GM19193 (cell line): ENCODE measurements around the gene SORCS2.

ENCODE experiments used
- POLR2A ChIP-seq: IDR thresholded peaks from 4 replicates; pipeline ENCODE4 v1.6.1; 2011; ENCODE audit not compliant: insufficient read depth, insufficient read length; ENCODE audit errors: extremely low read depth

SORCS2 gene

DNA sequence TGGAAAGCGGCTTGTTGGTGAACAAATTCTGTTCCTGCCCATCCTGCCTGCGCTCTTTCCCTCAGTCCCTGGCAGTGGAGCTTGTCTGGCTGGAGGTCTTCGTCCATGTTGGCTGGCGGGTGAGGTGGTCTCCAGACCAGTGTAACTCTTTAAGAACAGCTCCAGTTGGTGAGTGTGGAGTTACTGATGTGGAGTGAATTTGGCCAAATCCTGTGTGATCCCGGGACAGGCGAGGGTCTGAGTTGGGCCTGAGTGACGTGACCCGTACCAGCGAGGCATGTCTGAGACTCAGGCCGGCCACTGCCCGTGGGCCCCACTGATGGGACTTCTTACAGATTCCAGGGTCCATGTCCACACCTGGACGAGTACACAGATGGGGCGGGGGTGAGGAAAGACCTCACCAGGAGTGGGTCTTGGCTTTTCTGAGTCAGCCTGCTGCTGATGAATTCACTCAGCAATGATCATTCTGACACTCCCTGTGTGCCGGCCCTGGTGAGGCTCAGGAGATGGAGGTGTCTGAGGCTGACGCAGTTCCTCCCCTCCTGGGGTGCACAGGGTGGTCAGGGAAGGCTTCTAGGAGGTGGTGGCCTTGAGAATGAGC is 196.9 kb downstream of the SORCS2 start:
- TF ChIP-seq POLR2A, result no peak

GRCh38 chr4:7389719-7390118 is 197.4 kb downstream of the SORCS2 start:
- no peak for TF ChIP-seq POLR2A

DNA sequence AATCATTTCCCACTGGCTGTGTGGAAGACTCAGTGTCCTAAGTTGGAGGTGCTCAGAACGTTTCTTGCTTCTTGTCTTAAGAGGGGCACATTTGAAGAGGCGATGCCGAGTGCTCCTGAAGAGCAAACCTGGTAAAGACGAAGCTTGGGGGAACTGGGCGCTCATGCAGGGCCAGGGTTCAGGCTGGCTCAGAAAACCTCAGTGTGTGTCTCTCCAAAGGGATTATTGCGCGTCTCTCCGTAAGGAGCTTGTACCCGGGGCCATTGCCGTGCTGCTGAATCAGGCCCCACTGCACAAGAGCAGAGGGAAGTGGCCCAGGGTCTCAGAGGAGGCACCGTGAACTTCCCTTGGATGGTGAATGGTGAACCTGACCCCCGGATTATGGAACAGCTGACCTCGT is 198.0 kb downstream of the SORCS2 start:
- TF ChIP-seq POLR2A, result no peak

DNA sequence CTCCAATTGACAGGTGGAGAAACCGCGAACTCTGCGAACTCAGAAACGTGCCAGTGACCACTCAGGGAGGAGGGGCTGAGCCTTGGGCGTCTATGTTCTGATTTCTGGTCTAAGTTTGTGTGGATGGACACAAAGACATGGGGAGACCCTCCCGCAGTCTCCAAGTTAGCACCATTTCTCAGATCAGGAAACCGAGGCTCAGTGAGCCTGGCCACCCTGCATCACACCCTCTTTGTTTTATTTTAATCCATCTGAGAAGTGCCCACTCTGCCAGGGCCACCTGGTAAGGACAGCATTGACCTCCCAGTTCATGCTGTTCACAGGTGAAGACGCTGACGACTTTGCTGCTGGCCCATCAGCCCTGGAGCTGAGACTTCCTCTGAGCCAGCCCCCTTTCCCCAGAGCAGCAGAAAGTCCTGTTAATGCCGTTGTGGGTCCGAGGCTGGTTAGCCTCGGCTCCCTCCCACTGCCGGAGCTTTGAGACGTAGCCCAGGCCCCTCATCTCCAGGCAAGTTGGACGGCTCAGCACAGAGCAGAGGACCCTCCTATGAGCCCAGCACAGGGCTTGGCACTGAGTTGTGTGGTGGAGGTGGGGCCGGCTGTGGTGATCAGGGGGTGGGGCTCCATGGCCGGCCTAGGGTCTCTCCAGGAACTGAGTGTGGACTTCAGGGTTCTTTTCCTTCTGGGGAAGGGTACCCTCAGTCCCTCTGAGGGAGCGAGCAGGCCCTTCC is 198.7 kb downstream of the SORCS2 start:
- no peak for TF ChIP-seq POLR2A

DNA sequence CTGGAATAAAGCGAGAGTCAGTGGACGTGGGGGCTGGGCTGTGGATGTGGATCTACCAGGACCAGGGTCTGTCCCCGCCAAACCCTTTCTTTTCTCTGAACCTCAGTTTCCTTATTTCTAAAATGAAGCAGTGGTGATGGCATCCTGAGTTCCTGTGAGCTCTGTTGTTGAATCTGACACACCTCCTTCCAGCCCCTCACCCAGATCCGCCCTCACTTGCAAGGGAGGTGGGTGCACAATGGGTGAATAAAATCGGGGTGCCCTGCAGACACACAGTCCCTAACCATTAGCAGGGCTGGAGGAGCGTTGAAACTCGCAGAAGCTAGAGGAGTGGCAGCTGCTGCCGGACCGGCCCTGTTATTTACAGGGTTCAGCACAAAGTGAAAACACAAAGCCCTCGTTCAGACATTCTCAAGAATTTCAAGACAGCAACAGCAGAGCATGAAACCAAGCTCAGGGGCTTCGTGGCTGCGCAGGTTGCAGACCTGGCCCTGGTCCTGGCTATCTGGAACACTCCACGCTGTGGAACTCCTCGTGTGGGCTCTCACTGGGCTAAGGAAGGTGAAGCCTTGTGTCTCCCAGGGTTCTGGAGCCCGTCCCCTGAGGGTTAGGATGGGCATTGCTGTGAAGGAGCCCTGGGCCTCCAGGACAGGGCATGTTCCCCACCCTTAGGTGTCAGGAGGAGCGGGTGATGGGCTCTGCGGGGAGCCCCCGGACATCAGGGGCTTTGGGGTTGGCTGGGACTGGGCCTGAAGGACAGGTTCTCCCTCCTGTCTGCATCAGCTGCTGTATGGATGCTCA is 199.5 kb downstream of the SORCS2 start:
- no peak for TF ChIP-seq POLR2A

GRCh38 chr4:7392438-7393421 is 200.4 kb downstream of the SORCS2 start:
- TF ChIP-seq POLR2A, result no peak

DNA sequence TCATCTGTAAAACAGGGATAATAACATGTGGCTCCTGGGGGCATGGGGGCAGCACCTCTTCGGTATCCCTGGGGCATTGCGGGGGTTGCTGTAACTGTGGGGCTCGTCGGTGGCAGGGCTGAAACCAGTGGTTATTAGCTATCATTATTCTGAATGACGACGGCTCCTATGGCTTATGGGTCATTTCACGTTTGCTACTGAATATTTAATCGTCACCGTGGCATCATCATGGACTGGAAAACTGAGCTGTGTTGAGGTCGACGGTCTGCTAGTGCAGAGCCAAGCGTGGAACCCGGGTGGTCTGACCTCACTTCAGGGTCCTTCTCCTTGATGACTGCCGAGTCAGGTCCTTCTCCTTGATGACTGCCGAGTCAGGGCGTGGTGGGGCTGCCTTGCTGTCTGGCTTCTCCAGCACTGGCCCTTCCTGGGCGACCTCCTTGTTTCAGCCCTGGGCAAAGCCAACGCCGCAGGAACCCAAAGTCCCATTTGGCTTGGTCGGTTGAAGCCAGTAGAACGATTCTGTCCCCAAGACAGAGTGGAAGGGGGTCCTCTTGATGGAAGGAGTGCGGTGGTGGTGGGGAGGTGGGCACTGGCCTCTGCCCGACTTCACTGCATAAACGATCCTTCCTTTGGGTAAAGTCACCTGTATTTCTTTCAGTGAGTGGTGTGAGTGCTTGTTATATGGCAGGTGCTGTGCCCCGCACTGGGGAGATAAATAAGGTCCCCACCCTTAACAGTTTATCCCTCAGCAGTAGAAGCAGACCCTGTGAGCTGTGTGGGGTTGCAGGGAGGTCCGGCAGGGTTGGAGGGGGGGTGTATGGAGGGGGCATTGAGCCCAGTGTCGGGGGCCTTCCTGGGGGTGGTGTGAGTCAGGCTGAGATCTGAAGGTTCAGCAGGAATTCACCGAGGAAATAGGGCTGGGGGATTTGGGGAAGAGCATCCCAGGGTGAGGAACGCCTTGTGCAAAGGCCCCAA is 201.6 kb downstream of the SORCS2 start:
- TF ChIP-seq POLR2A, result no peak

DNA sequence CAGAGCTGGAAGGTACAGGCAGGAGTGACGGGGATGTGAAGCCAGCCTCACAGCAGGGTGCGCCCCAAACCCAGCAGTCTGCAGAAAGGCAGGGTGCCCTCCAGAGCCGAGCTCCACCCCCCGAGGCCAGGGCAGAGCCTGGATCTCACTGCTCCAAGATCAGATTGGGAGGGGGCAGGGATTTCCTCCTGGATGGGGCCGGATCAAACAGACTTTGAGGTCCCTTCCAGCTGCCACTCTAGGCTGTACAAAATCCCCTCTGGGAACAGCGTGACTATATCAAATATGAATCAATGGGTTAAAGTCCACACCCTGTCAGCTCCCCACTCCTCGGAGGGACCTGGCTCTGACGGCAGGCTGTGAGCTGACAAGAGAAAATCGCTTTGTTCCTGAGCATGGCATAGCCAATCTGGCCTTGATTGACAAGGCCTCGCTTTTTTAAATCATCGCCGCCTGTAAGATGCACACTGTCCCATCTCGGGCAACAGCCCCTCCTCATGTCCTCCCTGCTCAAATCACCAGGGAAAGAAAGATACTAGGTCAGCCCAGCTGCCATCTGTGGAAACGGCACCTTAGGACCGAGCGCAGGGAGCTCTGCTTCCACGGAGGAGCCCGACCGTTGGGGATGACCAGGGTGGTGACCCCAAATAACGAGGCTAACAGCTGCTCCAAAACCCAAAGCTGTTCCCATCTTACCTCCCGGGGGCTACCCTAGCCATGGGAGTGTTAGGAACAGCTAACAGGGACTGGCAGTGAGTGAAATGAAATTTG is 202.5 kb downstream of the SORCS2 start:
- no peak for TF ChIP-seq POLR2A

- TF ChIP-seq POLR2A, result no peak
Measured at GRCh38 chr4:7395645-7396044, 203.3 kb downstream of the SORCS2 start.

- TF ChIP-seq POLR2A, result no peak
Measured at GRCh38 chr4:7396186-7396910, 204.0 kb downstream of the SORCS2 start.

- TF ChIP-seq POLR2A, result no peak
Measured at GRCh38 chr4:7397206-7398103, 205.1 kb downstream of the SORCS2 start.
